Fibroblast of skin of right biceps (primary cell): ENCODE measurements around the gene CBLN3.
"Not testable (repeated sequence)": the region's sequence is repeated elsewhere in the genome, so short reads cannot be mapped to it uniquely, and the experiment has no call there.

Experiments used
- DNase-seq: peaks from one replicate; pipeline ENCODE4 v3.0.0-alpha.2; 2013

Gene CBLN3

GRCh38 chr14:24429395-24430142 lies at the start of gene CBLN3, which contains the start of gene KHNYN:
Gene CBLN3, minus strand, starts transcription at chr14:24429668. Its CDS starts 614 bp downstream, at chr14:24429054.
Gene KHNYN, plus strand, starts transcription at chr14:24429954. Its CDS starts 777 bp downstream, at chr14:24430731.
- peak; percentile 95 for DNase-seq

GRCh38 chr14:24475261-24475660 lies 45.8 kb upstream of the CBLN3 start:
- DNase-seq, result no peak

- no peak for DNase-seq
These were observed 43.7 kb upstream of the CBLN3 start for GRCh38 chr14:24473211-24473610.

DNA sequence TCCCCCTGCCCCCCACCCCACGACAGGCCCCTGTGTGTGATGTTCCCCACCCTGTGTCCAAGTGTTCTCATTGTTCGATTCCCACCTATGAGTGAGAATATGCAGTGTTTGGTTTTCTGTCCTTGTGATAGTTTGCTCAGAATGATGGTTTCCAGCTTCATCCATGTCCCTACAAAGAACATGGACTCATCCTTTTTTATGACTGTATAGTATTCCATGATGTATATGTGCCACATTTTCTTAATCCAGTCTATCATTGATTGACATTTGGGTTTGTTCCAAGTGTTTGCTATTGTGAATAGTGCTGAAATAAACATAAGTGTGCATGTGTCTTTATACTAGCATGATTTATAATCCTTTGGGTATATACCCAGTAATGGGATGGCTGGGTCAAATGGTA lies 41.0 kb upstream of the CBLN3 start:
- not testable (repeated sequence) for DNase-seq

DNA sequence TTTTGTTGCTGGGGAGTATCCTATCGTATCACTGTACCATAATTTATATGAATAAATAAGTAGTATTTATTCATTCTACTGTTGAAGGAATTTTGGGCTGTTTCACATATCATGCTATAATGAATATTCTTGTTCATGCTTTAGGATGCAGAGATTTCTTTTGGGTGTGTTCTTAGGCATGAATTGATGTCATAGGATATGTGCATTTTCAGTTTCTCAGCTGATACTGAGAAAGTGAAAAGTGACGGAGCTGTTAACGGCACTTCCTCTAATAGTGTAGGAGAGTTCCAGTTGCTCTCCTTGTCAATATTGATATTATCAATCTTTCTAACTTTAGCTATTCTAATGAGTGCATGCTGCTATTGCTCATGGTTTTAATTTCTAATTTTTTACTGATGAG lies 36.3 kb upstream of the CBLN3 start:
- no peak for DNase-seq

DNA sequence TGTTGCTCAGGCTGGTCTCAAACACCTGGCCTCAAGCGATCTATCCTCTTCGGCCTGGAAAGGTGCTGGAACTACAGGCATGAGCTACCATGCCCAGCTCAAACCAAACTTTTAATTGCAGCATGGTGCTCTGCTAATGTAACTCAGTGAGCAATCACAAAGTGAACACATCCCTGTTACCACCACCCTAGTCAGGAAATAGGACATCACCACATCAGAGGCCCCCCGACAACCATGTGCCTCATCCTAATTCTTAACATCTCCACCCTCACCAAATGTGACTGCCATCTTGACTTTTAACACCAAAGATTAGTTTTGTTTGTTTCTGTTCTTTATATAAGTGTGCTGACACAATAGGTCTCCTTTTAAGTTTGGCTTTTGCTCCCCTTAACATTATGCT lies 35.9 kb upstream of the CBLN3 start:
- no peak for DNase-seq

DNA sequence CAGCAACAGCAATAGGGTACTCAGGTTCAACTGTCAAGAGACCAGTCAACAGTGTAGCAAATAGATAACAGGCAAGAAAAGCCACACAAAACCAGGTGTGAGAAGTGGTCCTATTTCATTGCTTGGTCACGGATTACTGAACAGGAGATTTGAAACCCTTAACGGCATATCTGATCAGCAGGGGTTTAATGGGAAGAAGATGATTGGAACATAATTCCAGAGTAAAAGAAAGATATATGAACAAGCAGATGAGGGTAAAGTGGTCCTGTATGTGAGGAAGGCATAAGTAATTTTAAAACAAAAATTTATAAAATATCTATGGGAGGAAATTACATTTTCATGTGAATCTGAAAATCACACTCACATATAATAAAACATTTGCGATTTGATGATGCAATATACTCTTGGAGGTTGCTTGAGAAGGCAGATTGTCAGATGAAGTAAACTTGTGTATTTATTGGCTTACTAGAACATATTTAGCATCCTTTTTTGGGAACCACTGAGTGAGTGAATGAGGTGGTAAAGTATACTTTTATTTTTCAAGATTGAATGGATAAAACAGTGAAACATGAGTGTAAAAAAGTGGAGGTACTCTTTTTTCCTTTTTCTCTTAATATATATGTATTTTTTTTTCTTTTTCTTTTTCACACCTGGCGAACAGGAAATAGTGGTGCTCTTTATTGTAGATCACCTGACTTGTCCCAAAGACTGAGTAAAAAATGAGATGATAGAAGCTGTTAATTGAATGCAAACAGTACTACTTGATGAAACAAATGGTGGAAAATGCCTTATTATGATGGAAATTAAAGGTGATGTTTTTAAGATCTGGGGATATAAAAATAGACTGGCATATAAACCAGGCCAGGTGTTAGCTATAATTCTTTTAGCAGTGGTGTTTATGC lies 34.7 kb upstream of the CBLN3 start:
- DNase-seq, result no peak

DNA sequence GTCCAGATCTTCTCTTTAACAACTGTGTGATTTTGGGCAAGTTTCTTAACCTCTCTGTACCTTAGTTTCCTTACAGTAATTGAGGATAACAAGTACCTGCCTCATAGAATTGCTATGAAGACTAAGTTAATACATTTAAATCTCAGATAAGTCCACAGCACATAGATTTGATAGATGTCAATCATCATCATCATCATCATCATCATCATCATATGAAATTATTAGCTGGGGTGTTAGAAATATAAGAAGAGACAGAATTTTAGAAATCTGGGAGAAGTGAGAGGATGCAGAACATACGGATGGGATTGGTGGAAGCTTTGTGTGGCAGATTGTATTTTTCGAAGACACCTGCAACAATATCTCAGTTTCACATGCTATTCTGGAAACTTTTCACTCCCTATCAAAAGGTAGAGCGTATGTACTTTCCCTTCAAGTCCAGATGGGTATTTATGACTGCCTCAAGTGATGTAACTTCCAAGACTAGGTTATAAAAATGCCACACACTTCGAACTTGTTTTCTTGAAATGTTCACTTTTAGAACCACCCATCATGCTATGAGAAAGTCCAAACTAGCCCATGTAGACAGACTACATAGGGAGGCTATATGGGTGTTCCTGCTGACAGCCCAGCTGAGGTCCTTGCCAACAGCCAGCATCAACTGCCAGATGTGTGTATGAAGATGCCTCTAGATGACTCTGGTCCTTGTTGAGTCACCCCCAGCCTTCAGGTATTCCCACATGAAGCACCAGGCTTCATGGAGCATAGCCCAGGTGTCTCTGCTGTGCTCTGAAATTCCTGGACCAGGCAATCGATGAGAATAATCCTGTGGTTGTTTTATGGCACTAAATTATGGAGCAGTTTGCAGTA lies 33.8 kb upstream of the CBLN3 start:
- no peak for DNase-seq

DNA sequence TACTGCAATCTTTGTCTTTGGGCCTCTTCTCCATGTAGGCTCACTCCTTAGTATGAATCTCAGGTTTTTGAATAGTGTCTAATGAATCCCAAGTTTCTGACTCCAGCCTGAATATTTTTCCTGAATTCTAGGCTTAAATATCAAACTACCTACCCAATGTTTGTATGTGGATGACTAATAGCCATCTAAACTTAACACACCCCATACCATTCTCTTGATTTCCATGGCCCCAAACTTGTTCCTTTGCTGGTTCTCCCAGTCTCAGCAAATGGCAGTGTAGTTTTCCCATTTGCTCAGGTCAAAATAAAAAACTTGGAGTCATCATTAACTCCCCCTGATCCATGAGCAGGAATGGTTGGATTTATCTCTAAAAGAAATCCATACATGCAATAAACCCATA lies 31.9 kb upstream of the CBLN3 start:
- DNase-seq, result no peak

- no peak for DNase-seq
These were observed 29.9 kb upstream of the CBLN3 start for GRCh38 chr14:24459331-24459730.

GRCh38 chr14:24458736-24459135 lies 29.3 kb upstream of the CBLN3 start:
- DNase-seq, result no peak

GRCh38 chr14:24456980-24457379 lies 27.5 kb upstream of the CBLN3 start:
- DNase-seq, result no peak

DNA sequence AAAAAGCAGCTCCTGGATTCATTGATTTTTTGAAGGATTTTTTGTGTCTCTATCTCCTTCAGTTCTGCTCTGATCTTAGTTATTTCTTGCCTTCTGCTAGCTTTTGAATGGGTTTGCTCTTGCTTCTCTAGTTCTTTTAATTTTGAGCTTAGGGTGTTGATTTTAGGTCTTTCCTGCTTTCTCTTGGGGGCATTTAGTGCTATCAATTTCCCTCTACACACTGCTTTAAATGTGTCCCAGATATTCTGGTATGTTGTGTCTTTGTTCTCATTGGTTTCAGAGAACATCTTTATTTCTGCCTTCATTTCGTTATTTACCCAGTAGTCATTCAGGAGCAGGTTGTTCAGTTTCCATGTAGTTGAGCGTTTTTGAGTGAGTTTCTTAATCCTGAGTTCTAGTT lies 21.4 kb upstream of the CBLN3 start:
- DNase-seq, result not testable (repeated sequence)

DNA sequence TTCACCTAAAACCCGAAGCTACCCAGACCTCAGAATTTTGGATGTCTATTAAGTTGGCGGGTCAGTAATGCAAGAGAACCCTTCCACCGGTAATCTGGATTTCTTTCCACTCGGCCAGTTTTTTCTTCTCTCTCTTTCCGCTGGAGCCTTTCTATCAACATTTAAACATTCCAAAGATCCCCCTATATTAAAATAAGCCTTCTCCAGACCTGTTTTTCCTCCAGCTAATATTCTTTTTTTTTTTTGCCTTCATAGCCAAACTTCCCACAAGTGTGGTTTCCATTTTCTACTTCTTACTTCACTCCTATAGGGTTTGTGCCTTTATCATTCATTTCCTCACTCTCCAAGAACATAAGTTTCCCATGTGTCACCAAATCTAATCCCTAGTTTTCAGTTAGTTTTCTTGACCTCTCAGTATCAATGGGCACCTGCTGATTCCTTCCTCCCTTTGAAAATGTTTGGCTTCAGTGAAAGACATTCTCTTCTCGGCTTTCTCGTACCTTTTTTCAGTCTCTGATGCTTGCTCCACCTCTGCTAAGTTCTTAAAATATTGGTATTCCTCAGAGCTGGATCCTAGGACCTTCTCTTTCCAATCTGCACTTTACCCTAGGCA lies 13.7 kb upstream of the CBLN3 start:
- DNase-seq, result no peak

DNA sequence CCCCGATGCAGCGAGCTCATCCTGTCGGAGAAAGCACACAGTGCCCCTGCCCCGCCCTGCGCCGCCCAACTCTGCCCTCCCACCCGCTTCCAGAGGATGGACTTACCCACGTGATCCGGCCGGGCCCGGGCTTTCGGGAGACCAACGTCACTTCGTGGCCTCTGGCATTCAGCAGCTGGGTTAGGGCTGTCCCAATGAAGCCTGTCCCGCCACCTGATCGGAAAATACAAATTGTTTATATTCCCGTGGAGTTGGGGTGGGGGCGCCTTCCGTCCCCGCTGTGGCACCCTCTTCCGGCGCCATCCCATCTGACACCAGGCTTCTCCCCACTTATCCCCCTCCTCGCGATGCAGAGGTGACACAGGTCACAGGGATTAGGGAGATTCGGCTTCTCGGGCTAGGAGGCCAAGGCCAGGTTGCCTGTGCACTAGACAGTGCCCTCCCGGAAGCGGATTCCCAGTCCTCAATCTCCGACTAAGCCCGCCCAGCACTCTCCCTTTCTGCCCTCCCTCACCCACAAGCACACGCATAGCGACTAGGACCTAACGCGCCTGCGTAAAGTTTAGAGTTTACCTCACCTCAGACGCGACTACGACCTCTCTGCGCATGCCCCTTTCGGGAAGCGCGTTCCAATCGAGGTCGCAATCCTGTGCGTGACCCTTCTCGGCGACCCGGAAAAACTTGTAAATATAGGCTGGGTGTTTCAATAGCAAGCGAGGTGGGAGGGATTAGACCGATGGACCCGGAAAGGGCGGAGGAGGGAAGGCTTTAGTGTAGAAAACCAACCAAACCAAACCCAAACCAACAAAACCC lies 13.0 kb upstream of the CBLN3 start, which contains the start of gene SDR39U1:
TSS of gene SDR39U1 (minus strand) at position 537 of the 813 bp plus-strand sequence. CDS start at position 530, 7 bp downstream.
- peak; percentile 99 for DNase-seq

GRCh38 chr14:24441904-24442239 lies 12.4 kb upstream of the CBLN3 start:
- no peak for DNase-seq

DNA sequence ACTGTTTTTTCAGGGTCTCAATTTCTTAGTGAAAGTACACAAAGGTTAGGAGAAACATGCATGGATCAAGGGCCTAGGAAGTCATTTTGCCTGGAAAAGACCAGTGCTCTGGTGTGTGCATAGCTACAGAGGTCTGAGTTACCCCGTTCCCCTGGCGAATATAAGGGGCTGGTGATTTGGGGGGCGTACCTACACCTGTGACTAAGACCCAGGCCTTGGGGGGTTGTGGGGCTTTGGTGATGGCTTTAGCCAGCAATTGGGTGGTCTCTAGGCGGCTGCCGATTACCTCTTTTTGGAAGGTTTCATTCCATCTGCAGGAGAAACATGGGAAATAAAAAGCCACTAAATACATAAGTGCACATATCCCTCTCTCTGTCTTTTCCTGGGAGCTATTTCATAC lies 12.0 kb upstream of the CBLN3 start:
- DNase-seq, result no peak

DNA sequence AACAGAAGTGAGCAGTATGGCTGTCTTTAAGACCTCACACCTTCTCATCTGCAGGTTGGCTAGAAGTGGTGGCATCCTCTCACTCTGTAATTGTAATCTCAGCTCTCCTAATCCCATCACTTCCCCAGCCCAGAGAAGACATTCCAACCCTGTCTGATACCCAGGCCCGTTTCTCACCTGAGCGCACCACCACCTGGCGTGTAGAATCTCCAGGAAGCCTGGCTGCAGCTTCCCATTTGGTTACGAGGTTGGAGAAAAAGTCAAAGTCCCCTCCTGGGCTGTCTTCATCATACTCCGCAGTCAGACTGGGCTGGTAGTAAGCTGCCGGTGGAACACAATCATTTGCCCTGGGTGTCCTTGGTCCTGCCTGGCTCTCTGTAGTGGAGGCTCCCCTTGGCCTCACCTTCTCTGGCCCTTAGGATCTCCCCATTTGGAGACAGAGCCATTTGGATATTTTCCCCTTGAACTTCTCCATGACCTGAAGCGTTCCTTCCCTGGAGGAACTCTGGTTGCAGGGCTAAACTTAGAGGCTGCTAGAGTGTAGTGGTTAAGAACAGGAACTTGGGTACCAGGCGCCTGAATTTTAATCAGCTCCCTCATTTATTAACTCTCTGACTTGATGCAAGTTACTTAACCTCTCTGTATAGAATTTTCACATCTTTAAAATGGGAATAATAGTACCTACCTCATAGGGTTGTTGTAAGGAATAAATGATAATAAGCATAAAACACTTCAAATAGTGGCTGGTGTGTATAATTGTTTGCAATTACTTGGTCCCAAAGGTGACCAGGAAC lies 11.3 kb upstream of the CBLN3 start:
- no peak for DNase-seq

GRCh38 chr14:24439830-24440605 lies 10.6 kb upstream of the CBLN3 start:
- DNase-seq, result no peak

DNA sequence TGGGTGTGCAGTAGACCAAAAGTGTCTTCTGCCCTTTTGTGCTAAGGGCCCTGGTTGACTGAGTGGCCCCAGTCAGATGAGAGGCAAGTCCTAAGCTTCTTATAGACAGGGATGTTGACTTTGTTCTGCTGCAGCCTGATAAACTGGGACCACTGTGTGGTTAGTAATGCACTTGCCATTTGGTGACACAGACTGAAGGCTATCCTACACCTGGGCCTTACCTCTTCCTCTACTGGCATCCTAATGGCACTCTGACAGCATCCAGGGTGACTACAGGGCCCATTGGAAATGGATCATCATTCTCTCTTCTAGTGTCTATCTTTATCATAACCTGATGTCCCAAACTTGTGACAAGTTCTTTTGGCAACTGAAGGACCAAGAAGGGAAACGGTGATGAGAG lies 9.8 kb upstream of the CBLN3 start:
- no peak for DNase-seq
